Measurements from ENCODE around the gene TSPAN9.

- TF ChIP-seq, protein P1, sequence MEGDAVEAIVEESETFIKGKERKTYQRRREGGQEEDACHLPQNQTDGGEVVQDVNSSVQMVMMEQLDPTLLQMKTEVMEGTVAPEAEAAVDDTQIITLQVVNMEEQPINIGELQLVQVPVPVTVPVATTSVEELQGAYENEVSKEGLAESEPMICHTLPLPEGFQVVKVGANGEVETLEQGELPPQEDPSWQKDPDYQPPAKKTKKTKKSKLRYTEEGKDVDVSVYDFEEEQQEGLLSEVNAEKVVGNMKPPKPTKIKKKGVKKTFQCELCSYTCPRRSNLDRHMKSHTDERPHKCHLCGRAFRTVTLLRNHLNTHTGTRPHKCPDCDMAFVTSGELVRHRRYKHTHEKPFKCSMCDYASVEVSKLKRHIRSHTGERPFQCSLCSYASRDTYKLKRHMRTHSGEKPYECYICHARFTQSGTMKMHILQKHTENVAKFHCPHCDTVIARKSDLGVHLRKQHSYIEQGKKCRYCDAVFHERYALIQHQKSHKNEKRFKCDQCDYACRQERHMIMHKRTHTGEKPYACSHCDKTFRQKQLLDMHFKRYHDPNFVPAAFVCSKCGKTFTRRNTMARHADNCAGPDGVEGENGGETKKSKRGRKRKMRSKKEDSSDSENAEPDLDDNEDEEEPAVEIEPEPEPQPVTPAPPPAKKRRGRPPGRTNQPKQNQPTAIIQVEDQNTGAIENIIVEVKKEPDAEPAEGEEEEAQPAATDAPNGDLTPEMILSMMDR (IDR thresholded peaks at IDR 0.05; ENCODE audit: low read depth, low read length, missing input control), result no peak
- TF ChIP-seq JUND (IDR thresholded peaks at IDR 0.05) (no peak), TAF1 (conservative IDR thresholded peaks at IDR 0.05) (no peak), GABPA (IDR thresholded peaks at IDR 0.05 in 1 of 2, conservative IDR thresholded peaks at IDR 0.05 in 1 of 2) (no peak), RAD21 (IDR thresholded peaks at IDR 0.05) (no peak), FOXA1 (IDR thresholded peaks at IDR 0.05) (no peak), YY1 (IDR thresholded peaks at IDR 0.05) (no peak), SP1 (IDR thresholded peaks at IDR 0.05) (no peak)
- TF ChIP-seq, protein P2, sequence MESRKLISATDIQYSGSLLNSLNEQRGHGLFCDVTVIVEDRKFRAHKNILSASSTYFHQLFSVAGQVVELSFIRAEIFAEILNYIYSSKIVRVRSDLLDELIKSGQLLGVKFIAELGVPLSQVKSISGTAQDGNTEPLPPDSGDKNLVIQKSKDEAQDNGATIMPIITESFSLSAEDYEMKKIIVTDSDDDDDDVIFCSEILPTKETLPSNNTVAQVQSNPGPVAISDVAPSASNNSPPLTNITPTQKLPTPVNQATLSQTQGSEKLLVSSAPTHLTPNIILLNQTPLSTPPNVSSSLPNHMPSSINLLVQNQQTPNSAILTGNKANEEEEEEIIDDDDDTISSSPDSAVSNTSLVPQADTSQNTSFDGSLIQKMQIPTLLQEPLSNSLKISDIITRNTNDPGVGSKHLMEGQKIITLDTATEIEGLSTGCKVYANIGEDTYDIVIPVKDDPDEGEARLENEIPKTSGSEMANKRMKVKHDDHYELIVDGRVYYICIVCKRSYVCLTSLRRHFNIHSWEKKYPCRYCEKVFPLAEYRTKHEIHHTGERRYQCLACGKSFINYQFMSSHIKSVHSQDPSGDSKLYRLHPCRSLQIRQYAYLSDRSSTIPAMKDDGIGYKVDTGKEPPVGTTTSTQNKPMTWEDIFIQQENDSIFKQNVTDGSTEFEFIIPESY (IDR thresholded peaks at IDR 0.05), result no peak
- TF ChIP-seq, protein P3, sequence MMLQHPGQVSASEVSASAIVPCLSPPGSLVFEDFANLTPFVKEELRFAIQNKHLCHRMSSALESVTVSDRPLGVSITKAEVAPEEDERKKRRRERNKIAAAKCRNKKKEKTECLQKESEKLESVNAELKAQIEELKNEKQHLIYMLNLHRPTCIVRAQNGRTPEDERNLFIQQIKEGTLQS (IDR thresholded peaks at IDR 0.05), result no peak
- TF ChIP-seq, protein P4, sequence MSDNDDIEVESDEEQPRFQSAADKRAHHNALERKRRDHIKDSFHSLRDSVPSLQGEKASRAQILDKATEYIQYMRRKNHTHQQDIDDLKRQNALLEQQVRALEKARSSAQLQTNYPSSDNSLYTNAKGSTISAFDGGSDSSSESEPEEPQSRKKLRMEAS (IDR thresholded peaks at IDR 0.05), result no peak
Observed at GRCh38 chr12:3207175-3207574, 130.0 kb downstream of the TSPAN9 start.

All from liver (tissue), 3 donors.